HG02885 (cell line): ENCODE measurements around the gene PLD1.

Source experiments
- ATAC-seq: cut with Tn5 transposase; IDR thresholded peaks from one replicate; pipeline ENCODE4 v1.9.1; 2021; ENCODE audit warnings: mild to moderate bottlenecking; ENCODE audit not compliant: unreplicated experiment, poor library complexity

Gene PLD1

GRCh38 chr3:171840445-171840810, 30.1 kb upstream of the PLD1 start:
- ATAC-seq = no peak

DNA sequence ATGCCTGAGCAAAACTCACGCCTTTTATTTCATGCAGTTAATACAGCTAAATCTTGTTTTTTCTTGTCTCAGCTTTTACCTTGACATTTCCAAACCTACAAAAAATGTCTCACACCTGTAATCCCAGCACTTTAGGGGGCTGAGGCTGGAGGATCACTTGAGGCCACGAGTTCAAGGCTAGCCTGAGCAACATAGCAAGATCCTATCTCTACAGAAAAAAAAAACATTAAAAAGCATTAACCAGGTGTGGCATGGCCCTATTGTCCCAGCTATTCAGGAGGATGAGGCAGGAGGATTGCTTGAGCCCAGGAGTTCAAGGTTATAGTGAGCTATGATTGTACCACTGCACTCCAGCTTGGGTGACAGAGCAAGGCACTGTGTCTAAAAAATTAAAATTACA, 29.0 kb upstream of the PLD1 start:
- ATAC-seq = no peak

DNA sequence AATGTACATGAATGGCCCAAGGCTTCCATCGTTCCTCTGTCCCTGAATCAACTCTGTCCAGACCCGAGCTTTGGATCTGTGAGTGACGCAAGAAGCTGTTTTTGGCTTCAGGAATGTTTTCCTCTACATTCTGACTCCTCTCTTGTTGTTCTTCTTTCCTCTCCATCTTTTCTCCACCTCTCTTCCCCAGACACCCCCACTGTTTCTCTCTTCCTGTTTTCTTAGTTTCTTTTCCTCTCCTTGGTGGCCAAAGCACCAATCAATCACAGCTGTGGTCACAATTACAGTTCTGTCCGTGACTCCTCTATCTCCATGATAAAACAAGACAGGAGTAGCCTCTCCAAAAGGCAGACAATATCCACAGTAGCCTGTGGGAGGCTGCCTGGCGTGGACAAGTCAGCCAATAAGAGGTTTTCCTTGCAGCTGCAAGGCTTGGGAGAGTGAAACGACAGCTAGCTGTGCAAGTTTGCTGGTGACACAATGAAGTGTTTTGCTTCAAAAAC, 28.0 kb upstream of the PLD1 start:
- peak; percentile 72 for ATAC-seq

DNA sequence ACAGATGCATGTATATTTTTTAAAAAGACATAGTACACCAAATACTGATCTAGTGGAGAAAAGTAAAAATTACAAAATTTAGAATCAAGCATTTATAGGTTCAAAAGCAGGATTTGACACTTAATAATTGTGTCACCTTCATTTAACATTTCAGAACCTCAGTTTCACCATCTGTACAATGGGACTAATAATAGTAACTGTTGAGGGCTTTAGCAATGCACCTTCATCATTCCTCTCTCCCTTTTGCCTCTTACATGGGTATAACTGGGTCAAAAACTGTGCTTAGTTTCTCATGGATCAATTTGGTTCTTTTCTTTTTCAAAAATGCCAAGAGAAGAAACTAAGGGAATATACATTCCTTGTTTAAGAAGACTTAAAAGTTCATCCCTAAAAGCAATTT, 27.4 kb upstream of the PLD1 start:
- ATAC-seq = no peak

DNA sequence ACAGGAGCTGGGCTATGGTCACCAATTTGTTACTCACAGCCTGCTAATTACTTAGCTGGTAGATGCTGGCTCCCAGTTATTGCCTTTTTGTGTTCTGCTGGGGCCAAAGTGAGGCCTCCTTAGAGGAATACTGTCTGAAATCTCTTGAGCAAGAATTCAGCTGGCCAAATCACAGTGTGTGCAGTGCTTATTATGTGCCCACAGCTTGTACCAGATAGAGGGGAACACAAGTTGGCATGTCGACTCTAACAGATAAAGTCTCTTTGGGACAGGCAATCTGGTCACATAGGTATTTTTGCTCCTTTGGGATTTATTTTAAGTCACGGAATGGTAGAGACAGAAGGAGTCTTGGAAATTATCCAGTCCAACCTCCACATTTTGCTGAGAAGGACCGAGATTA, 26.6 kb upstream of the PLD1 start:
- ATAC-seq = no peak

- no peak for ATAC-seq
Measured at GRCh38 chr3:171835613-171836012, 25.3 kb upstream of the PLD1 start.

- no peak for ATAC-seq
Measured at GRCh38 chr3:171835116-171835515, 24.8 kb upstream of the PLD1 start.

- no peak for ATAC-seq
Measured at GRCh38 chr3:171834461-171834801, 24.1 kb upstream of the PLD1 start.

GRCh38 chr3:171833789-171834460, 23.6 kb upstream of the PLD1 start:
- ATAC-seq = peak; percentile 58

DNA sequence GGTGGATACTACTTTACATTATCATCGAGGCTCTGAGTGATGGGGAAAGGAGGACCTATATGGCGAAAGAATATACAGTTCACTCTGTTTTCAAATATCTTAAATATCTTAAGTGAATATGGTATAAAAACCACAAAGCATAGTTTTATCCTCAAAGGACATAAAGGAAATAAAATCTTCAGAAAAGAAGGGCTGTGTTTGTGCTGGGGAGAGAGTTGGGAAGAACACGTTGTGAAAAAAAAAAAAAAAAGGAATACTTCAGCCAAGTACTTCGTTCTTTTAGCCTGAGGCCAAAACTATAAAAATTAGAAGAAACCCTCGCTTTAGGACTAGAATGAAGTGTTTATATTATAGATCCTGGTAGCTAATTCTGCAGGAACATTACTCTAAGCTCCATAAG, 22.7 kb upstream of the PLD1 start:
- no peak for ATAC-seq

DNA sequence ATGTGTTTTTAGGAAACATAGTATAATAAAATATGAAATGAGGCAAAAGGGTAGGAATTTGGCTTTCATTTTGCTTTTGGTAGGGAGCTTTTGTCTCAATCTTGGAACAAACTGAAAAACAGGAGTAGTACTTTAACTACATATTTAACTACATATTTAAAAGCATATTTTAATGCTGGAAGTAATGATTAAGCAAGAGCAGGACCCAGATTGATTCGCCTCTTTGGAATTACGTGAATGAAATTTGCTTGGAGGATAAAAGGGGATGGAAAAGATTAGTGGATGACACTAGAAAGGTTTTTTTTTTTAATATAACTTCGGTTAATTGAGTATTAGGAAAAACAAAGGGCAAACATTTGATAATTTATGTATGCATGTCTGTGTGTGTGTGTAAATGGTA, 21.7 kb upstream of the PLD1 start:
- no peak for ATAC-seq

DNA sequence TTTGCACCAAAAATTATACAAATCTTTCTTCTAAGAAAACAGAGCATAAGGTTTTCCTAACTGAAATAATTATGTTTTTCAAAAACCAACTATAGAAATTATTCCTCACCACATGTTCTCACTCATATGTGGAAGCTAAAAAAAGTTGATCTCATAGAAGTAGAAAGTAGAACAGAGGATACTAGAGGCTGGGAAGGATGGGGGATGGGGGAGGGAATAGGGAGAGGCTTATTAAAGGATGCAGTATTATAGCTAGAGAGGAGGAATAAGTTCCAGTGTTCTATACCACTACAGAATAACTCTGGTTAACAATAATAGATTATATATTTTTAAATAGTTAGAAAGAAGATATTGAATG, 20.2 kb upstream of the PLD1 start:
- ATAC-seq = no peak

DNA sequence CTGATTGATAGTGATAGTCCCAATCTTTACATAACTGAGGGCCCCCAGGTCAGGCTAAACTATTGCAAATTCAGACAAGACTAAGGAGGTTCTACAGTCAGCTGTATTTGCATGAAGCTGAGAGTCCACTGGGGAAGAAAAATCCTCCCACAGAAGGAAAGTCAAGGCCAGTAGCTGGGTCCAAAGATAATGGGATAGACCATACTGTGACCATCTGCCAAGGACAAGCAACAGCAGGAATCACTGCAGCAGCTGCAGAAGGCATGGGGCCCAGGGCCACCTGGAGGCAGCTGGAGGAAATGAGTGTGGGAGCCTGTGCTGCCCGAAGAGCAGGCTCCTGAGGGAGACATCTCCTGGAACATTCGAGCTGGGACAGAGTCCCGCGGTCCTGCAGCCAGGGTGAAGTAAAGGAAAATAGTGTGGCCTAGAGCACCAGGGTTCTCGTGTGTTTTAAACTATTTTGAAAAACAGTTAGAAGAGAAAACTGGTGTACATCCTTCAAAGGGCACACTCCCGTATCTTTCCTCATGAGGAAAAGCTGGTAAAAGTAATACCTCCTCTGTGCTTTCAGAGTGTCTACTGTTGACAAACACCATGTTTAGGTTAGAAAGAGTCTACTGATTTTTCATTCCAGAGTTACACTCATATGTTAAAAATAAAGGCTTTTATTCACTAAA, 19.7 kb upstream of the PLD1 start:
- ATAC-seq = peak; percentile 52

- no peak for ATAC-seq
Measured at GRCh38 chr3:171828902-171829770, 18.9 kb upstream of the PLD1 start.

DNA sequence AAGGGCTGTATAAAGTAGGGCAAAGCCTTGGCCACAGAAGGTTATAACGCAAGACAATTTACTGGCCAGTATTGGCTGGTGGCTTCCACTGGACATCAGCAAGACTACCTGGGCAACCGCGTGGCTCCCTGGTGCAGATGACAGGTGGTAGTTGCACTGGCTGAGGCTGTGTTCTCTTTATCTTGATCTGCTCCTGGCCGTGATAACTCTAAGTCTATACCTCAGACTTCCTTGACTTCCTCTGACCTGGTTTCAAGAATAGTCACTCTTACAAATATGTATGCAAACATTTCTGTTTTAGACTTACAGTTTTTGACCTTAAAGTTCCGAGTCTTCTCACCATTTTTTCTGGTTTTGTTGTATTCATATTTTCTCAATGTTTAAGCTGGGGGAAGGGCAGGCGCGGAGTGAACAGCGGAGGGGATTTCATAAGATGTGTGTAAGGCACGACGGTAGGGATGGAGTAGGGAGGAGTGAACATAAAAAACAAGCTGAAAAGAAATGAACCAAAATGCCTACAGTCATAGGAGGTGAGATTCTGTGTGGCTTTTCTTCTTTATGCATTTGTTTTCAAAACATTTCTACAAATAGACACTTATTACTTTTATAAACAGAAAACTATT, 17.7 kb upstream of the PLD1 start:
- ATAC-seq = no peak

- no peak for ATAC-seq
Measured at GRCh38 chr3:171827385-171827784, 17.1 kb upstream of the PLD1 start.

DNA sequence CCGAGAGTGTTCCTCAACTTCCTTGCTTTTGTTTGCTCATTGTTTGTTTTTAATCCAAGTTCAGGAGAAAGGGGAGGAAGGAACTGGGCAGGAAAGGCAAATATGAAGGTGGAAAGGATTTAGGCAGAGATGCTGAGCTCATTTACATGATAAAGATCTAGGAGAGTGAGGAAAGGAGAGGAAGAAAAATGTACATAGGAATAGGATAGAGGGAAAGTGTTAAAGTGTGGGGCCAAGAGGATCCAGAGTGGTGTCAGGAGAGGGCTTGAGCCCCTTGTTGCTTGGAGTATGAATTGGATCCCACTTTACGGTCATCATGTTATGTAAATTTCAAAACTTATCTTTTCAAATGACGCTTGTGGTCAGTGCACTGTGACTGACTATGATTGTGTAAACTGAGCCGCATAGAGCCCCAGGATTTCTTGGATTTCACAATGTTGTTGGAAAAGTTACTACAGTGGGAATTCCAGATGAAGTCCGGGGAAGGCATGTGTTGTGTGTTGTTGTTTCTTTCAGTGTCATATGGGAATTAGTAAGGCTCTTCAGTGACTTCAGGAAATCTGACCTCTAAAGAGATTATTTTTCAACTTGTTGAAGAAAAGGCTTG, 15.0 kb upstream of the PLD1 start:
- no peak for ATAC-seq

GRCh38 chr3:171824824-171825221, 14.5 kb upstream of the PLD1 start:
- no peak for ATAC-seq

GRCh38 chr3:171824116-171824515, 13.8 kb upstream of the PLD1 start:
- ATAC-seq = no peak

DNA sequence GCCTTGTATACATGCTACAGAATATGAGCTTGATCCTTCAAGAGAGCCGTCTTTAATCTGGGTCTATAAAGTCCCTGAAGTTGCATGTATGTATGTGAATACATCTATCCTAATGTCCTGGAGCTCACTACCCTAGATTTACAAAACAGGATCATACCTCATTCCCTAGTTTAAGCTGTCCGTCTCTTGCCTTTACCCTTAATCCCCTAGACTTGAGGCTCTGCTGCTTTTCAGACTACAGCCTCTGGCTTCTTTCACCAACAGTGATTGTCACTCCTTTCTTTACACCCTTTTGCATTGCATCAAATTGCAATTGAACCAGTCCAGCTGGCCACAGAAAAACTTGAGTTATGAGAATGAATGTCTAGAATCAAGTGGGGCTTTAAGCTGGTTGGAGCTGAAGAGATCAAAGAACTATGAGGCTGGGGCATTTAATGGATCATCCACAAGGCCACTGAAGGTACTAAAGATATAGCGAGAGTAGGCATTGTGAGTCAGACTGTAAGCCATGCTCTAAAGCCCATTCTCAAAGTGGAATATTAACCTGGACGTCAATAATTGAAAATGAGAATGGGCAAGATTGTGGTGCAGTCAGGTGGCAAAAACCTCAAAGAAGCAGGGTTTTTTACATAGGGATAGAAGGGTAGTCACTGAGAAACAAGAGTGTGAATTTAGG, 12.3 kb upstream of the PLD1 start:
- no peak for ATAC-seq
